Measurements from ENCODE around the gene NCOA7. TPM values are rescaled to one million over a fixed set of nuclear protein-coding genes. Genes with fewer than 3 reads are reported as not detected.

Gene NCOA7

DNA sequence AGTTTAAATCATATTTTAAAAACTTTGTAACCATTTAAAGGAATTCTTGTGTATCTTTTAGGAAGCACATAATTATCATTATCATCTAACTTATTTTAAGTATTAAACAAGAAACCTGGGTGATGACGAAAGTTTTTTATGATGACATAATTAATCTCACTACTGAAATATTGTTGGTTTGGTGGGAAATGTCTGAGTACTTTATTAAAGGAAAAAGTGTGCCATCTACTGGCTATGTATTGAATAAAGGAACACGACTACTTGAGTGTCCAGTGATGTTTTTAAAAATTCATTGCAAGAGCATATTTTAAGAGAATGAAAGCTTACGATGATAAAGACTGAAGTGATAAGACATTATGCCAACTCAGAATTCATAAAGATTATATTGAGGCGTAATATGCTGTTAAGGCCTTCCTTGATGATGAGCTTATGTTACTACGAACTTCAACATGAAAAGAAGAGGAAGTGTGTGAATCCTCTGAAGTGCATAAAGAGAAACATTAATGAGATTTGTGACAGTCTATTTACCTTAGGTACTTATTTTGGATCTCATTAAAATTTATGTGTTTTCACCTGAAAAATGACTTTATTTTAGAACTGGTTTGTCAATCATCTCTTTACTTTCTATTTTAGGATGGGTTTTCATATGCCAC lies 183.6 kb downstream of the NCOA7 start:
- Histone ChIP-seq H3K4me3 (ENCODE audit: low read length) (no peak overlapping the region), H3K79me2 (ENCODE audit: control insufficient read depth, insufficient read depth, low read length) (no peaks in the 10 kb centered on the region), H3K27me3 (ENCODE audit: insufficient read depth, low read length, poor library complexity) (no peaks in the 10 kb centered on the region), H3K56ac (ENCODE audit: low read length) (no peak overlapping the region), H3K9ac (ENCODE audit: low read length) (no peak overlapping the region), H4K8ac (ENCODE audit: low read depth, low read length) (no peak overlapping the region), H4K5ac (ENCODE audit: low read length) (no peak overlapping the region), H3K36me3 (ENCODE audit: control insufficient read depth, insufficient read depth, low read length) (no peaks in the 10 kb centered on the region), H2BK15ac (replicated peaks; ENCODE audit: low read depth) (no peak overlapping the region), H3K4ac (ENCODE audit: low read depth, low read length) (no peak overlapping the region), H2AK5ac (ENCODE audit: low read length) (no peak overlapping the region), H3K4me1 (ENCODE audit: control insufficient read depth, low read depth, low read length) (no peaks in the 10 kb centered on the region), H3K4me2 (ENCODE audit: low read length) (no peak overlapping the region), H3K27ac (ENCODE audit: low read depth, low read length) (no peak overlapping the region), H3K79me1 (ENCODE audit: low read length) (no peaks in the 10 kb centered on the region), H3K18ac (ENCODE audit: low read length) (no peak overlapping the region), H3K23ac (ENCODE audit: low read length) (no peak overlapping the region), H2BK120ac (ENCODE audit: low read depth, low read length) (no peak overlapping the region), H2BK5ac (ENCODE audit: low read length) (no peak overlapping the region)
- no CpG with 5 or more reads among the region's 5 CpGs for WGBS (ENCODE audit: extremely low coverage, insufficient coverage, low lambda C conversion rate)
- DNase-seq: no peak

DNA sequence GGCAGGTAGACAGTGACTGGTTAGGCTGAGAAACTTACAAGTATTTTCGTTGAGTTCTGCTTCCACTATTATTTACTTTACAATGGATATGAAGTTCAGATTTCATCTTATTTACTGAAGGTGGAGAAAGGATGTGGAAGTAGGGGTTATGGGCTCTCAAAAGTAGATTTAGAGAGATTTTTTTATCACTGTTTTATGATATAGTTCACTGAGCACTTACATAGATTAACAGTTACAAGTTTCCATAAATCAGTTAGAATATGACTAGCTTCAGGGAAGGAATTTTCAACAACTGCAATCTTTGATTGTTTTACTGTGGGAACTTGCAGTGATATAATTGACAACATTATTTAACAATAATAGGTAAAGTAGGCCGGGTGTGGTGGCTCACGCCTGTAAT lies 188.3 kb downstream of the NCOA7 start:
- no CpG with 5 or more reads among the region's 3 CpGs for WGBS (ENCODE audit: extremely low coverage, insufficient coverage, low lambda C conversion rate)
- H2AK5ac ChIP-seq (ENCODE audit: low read length): no peak overlapping the region
- no peak overlapping the region for H2BK120ac ChIP-seq (ENCODE audit: low read depth, low read length)
- H2BK5ac ChIP-seq (ENCODE audit: low read length): no peak overlapping the region
- H3K4me2 ChIP-seq (ENCODE audit: low read length): no peak overlapping the region
- no peak overlapping the region for H4K5ac ChIP-seq (ENCODE audit: low read length)
- H3K4me3 ChIP-seq (ENCODE audit: low read length): no peak overlapping the region
- H3K56ac ChIP-seq (ENCODE audit: low read length): no peak overlapping the region
- H2BK15ac ChIP-seq (replicated peaks; ENCODE audit: low read depth): no peak overlapping the region
- DNase-seq: no peak
- H3K23ac ChIP-seq (ENCODE audit: low read length): no peak overlapping the region
- no peaks in the 10 kb centered on the region for H3K79me1 ChIP-seq (ENCODE audit: low read length)
- no peaks in the 10 kb centered on the region for H3K27me3 ChIP-seq (ENCODE audit: insufficient read depth, low read length, poor library complexity)
- H3K79me2 ChIP-seq (ENCODE audit: control insufficient read depth, insufficient read depth, low read length): no peaks in the 10 kb centered on the region
- no peak overlapping the region for H3K27ac ChIP-seq (ENCODE audit: low read depth, low read length)
- H4K8ac ChIP-seq (ENCODE audit: low read depth, low read length): no peak overlapping the region
- no peak overlapping the region for H3K4ac ChIP-seq (ENCODE audit: low read depth, low read length)
- H3K18ac ChIP-seq (ENCODE audit: low read length): no peak overlapping the region
- no peak overlapping the region for H3K9ac ChIP-seq (ENCODE audit: low read length)
- peaks cover 2% of the 10 kb centered on the region for H3K4me1 ChIP-seq (ENCODE audit: control insufficient read depth, low read depth, low read length)
- no peaks in the 10 kb centered on the region for H3K36me3 ChIP-seq (ENCODE audit: control insufficient read depth, insufficient read depth, low read length)

Small RNA genes lying within 50 kb of the gene (small RNA-seq; reads per million reads assigned to genes)
- not detected for gene RNA5SP216 (ENCODE audit: insufficient read depth)
